Tibial nerve (tissue), 4 donors: Measurements from ENCODE around the gene CST2.

Source experiments
- EP300 ChIP-seq, 2 donors: sonication (generic); formaldehyde crosslinking; IDR thresholded peaks; one replicate each; pipeline ENCODE4 v1.6.1; 2017; ENCODE audit warnings: antibody characterized with exemption in 2 of 2, mild to moderate bottlenecking in 1 of 2
- POLR2A ChIP-seq, 2 donors: fragments of 450-650 bp; IDR thresholded peaks; one replicate each; pipeline ENCODE4 v1.6.1; 2017; ENCODE audit warnings: antibody characterized with exemption in 2 of 2, mild to moderate bottlenecking in 2 of 2, moderate library complexity in 2 of 2
- TF ChIP-seq, protein P1 (sequence below), 5 experiments: fragments of 200-600 bp in 3 of 5; fragments of 450-650 bp in 2 of 5; sonication (generic) in 3 of 5; IDR thresholded peaks; one replicate each; pipeline ENCODE4 v1.5.1; 2016 to 2019; ENCODE audit warnings: antibody characterized with exemption in 5 of 5, mild to moderate bottlenecking in 3 of 5, moderate library complexity in 2 of 5

DNA sequence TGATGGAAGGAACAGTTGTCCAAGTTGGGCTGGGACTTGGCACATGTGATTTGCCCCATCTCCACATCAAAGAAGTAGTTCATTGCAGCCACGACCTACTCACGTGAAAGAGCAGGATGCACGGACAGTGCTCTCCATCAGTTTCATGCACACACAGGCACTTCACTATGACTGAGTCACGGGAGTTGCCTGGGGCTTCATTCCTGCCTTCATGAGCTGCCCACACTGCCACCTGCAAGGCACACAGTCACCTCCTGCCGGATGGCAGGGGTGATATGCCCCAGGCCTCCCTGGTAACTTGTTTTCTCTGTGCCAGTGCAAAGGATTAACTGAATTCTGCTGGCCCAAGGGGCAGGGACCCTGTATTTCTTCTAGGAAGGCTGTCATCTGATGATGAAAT lies 30.2 kb upstream of the CST2 start:
- TF ChIP-seq, protein P1, sequence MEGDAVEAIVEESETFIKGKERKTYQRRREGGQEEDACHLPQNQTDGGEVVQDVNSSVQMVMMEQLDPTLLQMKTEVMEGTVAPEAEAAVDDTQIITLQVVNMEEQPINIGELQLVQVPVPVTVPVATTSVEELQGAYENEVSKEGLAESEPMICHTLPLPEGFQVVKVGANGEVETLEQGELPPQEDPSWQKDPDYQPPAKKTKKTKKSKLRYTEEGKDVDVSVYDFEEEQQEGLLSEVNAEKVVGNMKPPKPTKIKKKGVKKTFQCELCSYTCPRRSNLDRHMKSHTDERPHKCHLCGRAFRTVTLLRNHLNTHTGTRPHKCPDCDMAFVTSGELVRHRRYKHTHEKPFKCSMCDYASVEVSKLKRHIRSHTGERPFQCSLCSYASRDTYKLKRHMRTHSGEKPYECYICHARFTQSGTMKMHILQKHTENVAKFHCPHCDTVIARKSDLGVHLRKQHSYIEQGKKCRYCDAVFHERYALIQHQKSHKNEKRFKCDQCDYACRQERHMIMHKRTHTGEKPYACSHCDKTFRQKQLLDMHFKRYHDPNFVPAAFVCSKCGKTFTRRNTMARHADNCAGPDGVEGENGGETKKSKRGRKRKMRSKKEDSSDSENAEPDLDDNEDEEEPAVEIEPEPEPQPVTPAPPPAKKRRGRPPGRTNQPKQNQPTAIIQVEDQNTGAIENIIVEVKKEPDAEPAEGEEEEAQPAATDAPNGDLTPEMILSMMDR (IDR thresholded peaks at IDR 0.05) = no peak
- TF ChIP-seq POLR2A (IDR thresholded peaks at IDR 0.05) = no peak
- no peak for TF ChIP-seq EP300 (IDR thresholded peaks at IDR 0.05)
